A673 (cell line): Measurements from ENCODE around the gene EDN1. TPM values are rescaled to one million over a fixed set of nuclear protein-coding genes. Genes with fewer than 3 reads are reported as not detected.

Experiments
- BruUV-seq: library from RNA; stranded (reverse); fragments of 400-500 nt; replicated peaks from 2 replicates; lab custom pipeline; 2021; lab: Mats Ljungman, UMichigan
- CTCF ChIA-PET: fragments of 300-600 bp; sonication (Branson Sonifier 250); formaldehyde crosslinking; loops from one replicate; lab custom pipeline; 2022; ENCODE audit warnings: antibody characterized with exemption; lab: Charles Lee
- POLR2A ChIA-PET: fragments of 300-600 bp; sonication (Branson Sonifier 250); formaldehyde crosslinking; loops from one replicate; lab custom pipeline; 2022; ENCODE audit warnings: antibody characterized with exemption; ENCODE audit not compliant: low non-redundant PET; lab: Charles Lee
- DNase-seq: peaks from one replicate; pipeline ENCODE4 v3.0.0-alpha.2; 2015; ENCODE audit warnings: low spot score
- H3K27ac ChIP-seq: fragments of 200-600 bp; sonication (generic); 2 replicates; pipeline ENCODE4 v1.5.1; 2016; ENCODE audit warnings: mixed run types, low read depth, mild to moderate bottlenecking, mixed read lengths, antibody characterized with exemption, low read length; ENCODE audit not compliant: poor library complexity, severe bottlenecking
- H3K27me3 ChIP-seq: fragments of 200-600 bp; sonication (generic); replicated peaks from 2 replicates; pipeline ENCODE4 v1.6.1; 2017; ENCODE audit warnings: mixed run types, low read depth, mild to moderate bottlenecking, mixed read lengths, antibody characterized with exemption, low read length; ENCODE audit not compliant: insufficient read depth, poor library complexity
- H3K36me3 ChIP-seq: fragments of 200-600 bp; sonication (generic); 2 replicates; pipeline ENCODE4 v1.6.1; 2016; ENCODE audit warnings: mixed run types, mild to moderate bottlenecking, mixed read lengths, antibody characterized with exemption, low read length; ENCODE audit not compliant: insufficient read depth, poor library complexity, severe bottlenecking
- H3K4me1 ChIP-seq: fragments of 200-600 bp; sonication (generic); 2 replicates; pipeline ENCODE4 v1.6.1; 2017; ENCODE audit warnings: mixed run types, mild to moderate bottlenecking, mixed read lengths, antibody characterized with exemption, low read length; ENCODE audit not compliant: insufficient read depth, poor library complexity, severe bottlenecking
- H3K4me3 ChIP-seq: fragments of 200-600 bp; sonication (generic); 2 replicates; pipeline ENCODE4 v1.5.1; 2016; ENCODE audit warnings: low read depth, mixed run types, mild to moderate bottlenecking, mixed read lengths, low read length; ENCODE audit not compliant: poor library complexity, severe bottlenecking
- H3K9me3 ChIP-seq: fragments of 200-600 bp; sonication (generic); 2 replicates; pipeline ENCODE4 v1.6.1; 2016; ENCODE audit warnings: mixed run types, low read depth, mild to moderate bottlenecking, mixed read lengths, antibody characterized with exemption, low read length; ENCODE audit not compliant: poor library complexity, severe bottlenecking
- CTCF ChIP-seq: fragments of 300-800, 200-600 bp; sonication (generic); conservative IDR thresholded peaks from 2 replicates; pipeline ENCODE4 v1.5.1; 2017; ENCODE audit warnings: low read depth, mild to moderate bottlenecking, antibody characterized with exemption, low read length, moderate library complexity, mixed read lengths
- EZH2 ChIP-seq: fragments of 200-600 bp; sonication (generic); IDR thresholded peaks from 2 replicates; pipeline ENCODE4 v1.6.1; 2017; ENCODE audit warnings: borderline replicate concordance, low read depth, mild to moderate bottlenecking, mixed read lengths, antibody characterized with exemption, low read length; ENCODE audit not compliant: poor library complexity, severe bottlenecking
- intact Hi-C: fragments of 100-400 bp; cut with micrococcal nuclease; formaldehyde crosslinking; loops from one replicate; pipeline ENCODE4 v1.10.0; 2022; ENCODE audit not compliant: unreplicated experiment
- total RNA-seq: library from RNA; stranded (reverse); gene quantifications from 2 replicates; pipeline ENCODE4 v1.2.3, GENCODE V29; 2021

The EDN1 gene
- total RNA-seq, 1 experiment from 2014 or later: not detected

GRCh38 chr6:12258191-12258590 is 32.0 kb upstream of the EDN1 start:
- H3K4me3 ChIP-seq: no peak overlapping the region
- CTCF ChIA-PET: interaction anchor here (0.7 kb wide), 1 partner anchor 1303 kb away, joined by 4 read pairs; no protein-coding TSS in a partner anchor
- intact Hi-C loops: no loop called here

GRCh38 chr6:12258591-12259075 is 31.5 kb upstream of the EDN1 start:
- Histone ChIP-seq H3K9me3 (no peaks in the 10 kb centered on the region), H3K27me3 (peaks cover 13% of the 10 kb centered on the region), H3K36me3 (no peaks in the 10 kb centered on the region), H3K27ac (no peak overlapping the region), H3K4me3 (no peak overlapping the region), H3K4me1 (no peaks in the 10 kb centered on the region)
- BruUV-seq: no TSS peak
- intact Hi-C loops: no loop called here
- POLR2A ChIA-PET: no interaction called here
- CTCF ChIA-PET: no interaction called here
- TF ChIP-seq CTCF: no peak
- TF ChIP-seq EZH2: no peak
- no peak for DNase-seq

More at GRCh38 chr6:12258191-12258590, 32.0 kb upstream of the EDN1 start:
- Histone ChIP-seq H3K27ac (no peak overlapping the region), H3K4me1 (no peaks in the 10 kb centered on the region), H3K36me3 (no peaks in the 10 kb centered on the region), H3K9me3 (no peaks in the 10 kb centered on the region), H3K27me3 (peaks cover 13% of the 10 kb centered on the region)
- no TSS peak for BruUV-seq
- TF ChIP-seq CTCF: no peak
- no peak for DNase-seq
- POLR2A ChIA-PET: no interaction called here

- CTCF ChIA-PET: no interaction called here
- BruUV-seq: no TSS peak
Observed at GRCh38 chr6:12260458-12261093, 29.6 kb upstream of the EDN1 start.

More at GRCh38 chr6:12260458-12261093, 29.6 kb upstream of the EDN1 start:
- no peak overlapping the region for H3K4me3 ChIP-seq
- peaks cover 10% of the 10 kb centered on the region for H3K27me3 ChIP-seq
- intact Hi-C loops: no loop called here
- no peaks in the 10 kb centered on the region for H3K4me1 ChIP-seq
- H3K27ac ChIP-seq: no peak overlapping the region
- TF ChIP-seq CTCF (no peak), EZH2 (no peak)
- no peaks in the 10 kb centered on the region for H3K9me3 ChIP-seq
- DNase-seq: no peak
- H3K36me3 ChIP-seq: no peaks in the 10 kb centered on the region
- POLR2A ChIA-PET: no interaction called here
